ENCODE results near the gene CROCC.
"Not testable (repeated sequence)": the region's sequence is repeated elsewhere in the genome, so short reads cannot be mapped to it uniquely, and the experiment has no call there.

CROCC gene

GRCh38 chr1:16924919-16925477 is 3.3 kb downstream of the CROCC start:
- Mint-ChIP-seq H3K9me3 (no peaks in the 10 kb centered on the region), H3K36me3 (ENCODE audit: low read depth) (no peaks in the 10 kb centered on the region), H3K27ac (no peak overlapping the region), H3K4me1 (peaks cover 65% of the 10 kb centered on the region), H3K4me3 (no peak overlapping the region), H3K27me3 (ENCODE audit: low read depth, poor library complexity) (peaks cover 5% of the 10 kb centered on the region)
- DNase-seq, result no peak
- no peak for TF ChIP-seq CTCF (IDR thresholded peaks at IDR 0.05)

- peaks cover 65% of the 10 kb centered on the region for H3K4me1 Mint-ChIP-seq
- H3K4me3 Mint-ChIP-seq, result no peak overlapping the region
- no peak for TF ChIP-seq CTCF (IDR thresholded peaks at IDR 0.05)
- H3K27ac Mint-ChIP-seq, result no peak overlapping the region
- no peaks in the 10 kb centered on the region for H3K36me3 Mint-ChIP-seq (ENCODE audit: low read depth)
- H3K27me3 Mint-ChIP-seq (ENCODE audit: low read depth, poor library complexity), result peaks cover 5% of the 10 kb centered on the region
- DNase-seq, result no peak
- H3K9me3 Mint-ChIP-seq, result no peaks in the 10 kb centered on the region
Measured at GRCh38 chr1:16925635-16926490, 4.1 kb downstream of the CROCC start.

GRCh38 chr1:16926491-16927073 is 4.9 kb downstream of the CROCC start:
- peak; percentile 55 for DNase-seq
- Mint-ChIP-seq H3K36me3 (ENCODE audit: low read depth) (peaks cover 4% of the 10 kb centered on the region), H3K27me3 (ENCODE audit: low read depth, poor library complexity) (peaks cover 5% of the 10 kb centered on the region), H3K9me3 (no peaks in the 10 kb centered on the region), H3K4me3 (no peak overlapping the region), H3K4me1 (peaks cover 60% of the 10 kb centered on the region), H3K27ac (peak overlapping the region; percentile 58)
- no peak for TF ChIP-seq CTCF (IDR thresholded peaks at IDR 0.05)

- Mint-ChIP-seq H3K4me3 (no peak overlapping the region), H3K36me3 (ENCODE audit: low read depth) (peaks cover 4% of the 10 kb centered on the region), H3K27ac (peak overlapping the region; percentile 58), H3K9me3 (no peaks in the 10 kb centered on the region), H3K27me3 (ENCODE audit: low read depth, poor library complexity) (peaks cover 5% of the 10 kb centered on the region), H3K4me1 (peaks cover 53% of the 10 kb centered on the region)
- TF ChIP-seq CTCF (IDR thresholded peaks at IDR 0.05), result no peak
- no peak for DNase-seq
Measured at GRCh38 chr1:16927256-16927655, 5.5 kb downstream of the CROCC start.

- peaks cover 46% of the 10 kb centered on the region for H3K4me1 Mint-ChIP-seq
- no peaks in the 10 kb centered on the region for H3K9me3 Mint-ChIP-seq
- H3K27me3 Mint-ChIP-seq (ENCODE audit: low read depth, poor library complexity), result peaks cover 2% of the 10 kb centered on the region
- TF ChIP-seq CTCF (IDR thresholded peaks at IDR 0.05), result no peak
- peaks cover 4% of the 10 kb centered on the region for H3K36me3 Mint-ChIP-seq (ENCODE audit: low read depth)
- no peak for DNase-seq
- H3K4me3 Mint-ChIP-seq, result no peak overlapping the region
- no peak overlapping the region for H3K27ac Mint-ChIP-seq
Measured at GRCh38 chr1:16927711-16928485, 6.2 kb downstream of the CROCC start.

GRCh38 chr1:16929146-16930041 is 7.7 kb downstream of the CROCC start:
- H3K9me3 Mint-ChIP-seq; H3K36me3 Mint-ChIP-seq (ENCODE audit: low read depth); H3K4me3 Mint-ChIP-seq; H3K27ac Mint-ChIP-seq; H3K27me3 Mint-ChIP-seq (ENCODE audit: low read depth, poor library complexity); DNase-seq: not testable (repeated sequence)
- peaks cover 32% of the 10 kb centered on the region for H3K4me1 Mint-ChIP-seq

GRCh38 chr1:16931206-16931934 is 9.6 kb downstream of the CROCC start:
- H3K27me3 Mint-ChIP-seq (ENCODE audit: low read depth, poor library complexity); H3K4me3 Mint-ChIP-seq; H3K27ac Mint-ChIP-seq; DNase-seq; H3K9me3 Mint-ChIP-seq: not testable (repeated sequence)
- H3K36me3 Mint-ChIP-seq (ENCODE audit: low read depth), result peaks cover 17% of the 10 kb centered on the region
- peaks cover 13% of the 10 kb centered on the region for H3K4me1 Mint-ChIP-seq
